Upper lobe of left lung (tissue), 4 donors: ENCODE data around the gene MAZ.
"Not testable (repeated sequence)": the region's sequence is repeated elsewhere in the genome, so short reads cannot be mapped to it uniquely, and the experiment has no call there.

ENCODE experiments used
- EP300 ChIP-seq, 4 donors: sonication (generic); formaldehyde crosslinking; IDR thresholded peaks; one replicate each; pipeline ENCODE4 v1.5.1; 2017; ENCODE audit warnings: antibody characterized with exemption in 4 of 4, control low read depth in 2 of 4
- POLR2AphosphoS5 ChIP-seq, 2 donors: sonication (generic); formaldehyde crosslinking; IDR thresholded peaks; one replicate each; pipeline ENCODE4 v1.5.1; 2017; ENCODE audit warnings: antibody characterized with exemption in 2 of 2
- TF ChIP-seq, protein P1 (sequence below), 6 experiments: fragments of 450-650 bp in 4 of 6; fragments of 200-600 bp in 2 of 6; sonication (generic) in 2 of 6; IDR thresholded peaks; one replicate each; pipeline ENCODE4 v1.5.1; 2016 to 2019; ENCODE audit warnings: antibody characterized with exemption in 6 of 6

DNA sequence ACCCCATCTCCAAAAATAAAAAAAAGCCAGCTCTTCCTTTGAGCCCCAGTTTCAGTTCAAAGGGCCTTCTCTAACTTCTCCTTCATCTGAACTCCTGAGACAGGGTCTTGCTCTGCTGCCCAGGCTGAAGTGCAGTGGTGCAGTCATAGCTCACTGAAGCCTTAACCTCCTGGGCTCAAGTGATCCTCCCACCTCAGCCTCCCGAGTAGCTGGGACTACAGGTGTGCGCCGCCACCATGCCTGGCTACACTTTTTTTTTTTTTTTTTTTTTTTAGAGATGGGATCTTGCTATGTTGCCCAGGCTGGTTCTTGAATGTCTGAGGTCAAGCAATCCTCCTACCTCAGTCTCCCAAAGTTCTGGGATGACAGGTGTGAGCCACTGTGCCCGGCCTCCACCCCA, 26.9 kb downstream of the MAZ start:
- TF ChIP-seq, protein P1, sequence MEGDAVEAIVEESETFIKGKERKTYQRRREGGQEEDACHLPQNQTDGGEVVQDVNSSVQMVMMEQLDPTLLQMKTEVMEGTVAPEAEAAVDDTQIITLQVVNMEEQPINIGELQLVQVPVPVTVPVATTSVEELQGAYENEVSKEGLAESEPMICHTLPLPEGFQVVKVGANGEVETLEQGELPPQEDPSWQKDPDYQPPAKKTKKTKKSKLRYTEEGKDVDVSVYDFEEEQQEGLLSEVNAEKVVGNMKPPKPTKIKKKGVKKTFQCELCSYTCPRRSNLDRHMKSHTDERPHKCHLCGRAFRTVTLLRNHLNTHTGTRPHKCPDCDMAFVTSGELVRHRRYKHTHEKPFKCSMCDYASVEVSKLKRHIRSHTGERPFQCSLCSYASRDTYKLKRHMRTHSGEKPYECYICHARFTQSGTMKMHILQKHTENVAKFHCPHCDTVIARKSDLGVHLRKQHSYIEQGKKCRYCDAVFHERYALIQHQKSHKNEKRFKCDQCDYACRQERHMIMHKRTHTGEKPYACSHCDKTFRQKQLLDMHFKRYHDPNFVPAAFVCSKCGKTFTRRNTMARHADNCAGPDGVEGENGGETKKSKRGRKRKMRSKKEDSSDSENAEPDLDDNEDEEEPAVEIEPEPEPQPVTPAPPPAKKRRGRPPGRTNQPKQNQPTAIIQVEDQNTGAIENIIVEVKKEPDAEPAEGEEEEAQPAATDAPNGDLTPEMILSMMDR (IDR thresholded peaks at IDR 0.05) = not testable (repeated sequence)
- not testable (repeated sequence) for TF ChIP-seq EP300, POLR2AphosphoS5 (IDR thresholded peaks at IDR 0.05)
